Sigmoid colon (tissue), 7 donors: Measurements from ENCODE around the gene FBXO8. TPM values are rescaled to one million over a fixed set of nuclear protein-coding genes. Genes with fewer than 3 reads are reported as not detected.

Source experiments
- DNase-seq: peaks from one replicate; pipeline ENCODE4 v3.0.0-alpha.2; 2019
- H3K27ac ChIP-seq, 4 donors: fragments of 200-600 bp; sonication (generic); one replicate each; pipeline ENCODE4 v1.5.1; 2016 to 2019; ENCODE audit warnings: mild to moderate bottlenecking in 1 of 4
- H3K27me3 ChIP-seq, 3 donors: fragments of 200-600 bp; sonication (generic); one replicate each; pipeline ENCODE4 v1.5.1; 2019; ENCODE audit warnings: mild to moderate bottlenecking in 1 of 3
- H3K36me3 ChIP-seq, 4 donors: fragments of 200-600 bp; sonication (generic); one replicate each; pipeline ENCODE4 v1.5.1; 2016 to 2019
- H3K4me1 ChIP-seq, 4 donors: fragments of 200-600 bp; sonication (generic); one replicate each; pipeline ENCODE4 v1.5.1; 2017 to 2019
- H3K4me3 ChIP-seq, 4 donors: fragments of 200-600 bp; sonication (generic); one replicate each; pipeline ENCODE4 v1.5.1; 2017 to 2019; ENCODE audit warnings: mild to moderate bottlenecking in 2 of 4, moderate library complexity in 1 of 4
- H3K9me3 ChIP-seq, 4 donors: fragments of 200-600 bp in 3 of 4; sonication (generic) in 3 of 4; one replicate each; pipeline versions ENCODE4 v1.5.1 to v1.6.1; 2013 to 2019
- EP300 ChIP-seq, 4 donors: sonication (generic); formaldehyde crosslinking; IDR thresholded peaks; one replicate each; pipeline ENCODE4 v1.6.1; 2017; ENCODE audit warnings: antibody characterized with exemption in 4 of 4
- POLR2A ChIP-seq, 2 donors: fragments of 450-650 bp; IDR thresholded peaks; one replicate each; pipeline ENCODE4 v1.6.1; 2016; ENCODE audit warnings: antibody characterized with exemption in 2 of 2, mild to moderate bottlenecking in 2 of 2, moderate library complexity in 2 of 2
- POLR2AphosphoS5 ChIP-seq, 4 donors: sonication (generic); formaldehyde crosslinking; IDR thresholded peaks; one replicate each; pipeline ENCODE4 v1.6.1; 2017; ENCODE audit warnings: antibody characterized with exemption in 4 of 4
- WGBS, 2 donors: extraction: QIAGEN DNeasy Blood & Tissue Kit; methylation state at CpG; one replicate each; pipeline ENCODE4 v1.1.7; 2013; 5-methylcytosine and 5-hydroxymethylcytosine counted together
- intact Hi-C: fragments of 100-400 bp; cut with DNase I; formaldehyde crosslinking; loops from one replicate; pipeline ENCODE4 v1.15.1; 2023
- polyA plus RNA-seq, 3 donors: library from polyadenylated mRNA; stranded (reverse); fragments of 200-250 nt; gene quantifications; one replicate each; pipeline ENCODE4 v1.2.3, GENCODE V29; 2013
- total RNA-seq, 4 donors: library from RNA; depleted of rRNA; stranded (reverse); fragments of >200 nt; gene quantifications; one replicate each; pipeline ENCODE4 v1.1.0, GENCODE V29; 2016
- TF ChIP-seq, protein P1 (sequence below), 4 experiments: fragments of 450-650 bp in 3 of 4; fragments of 200-600 bp in 1 of 4; IDR thresholded peaks; one replicate each; pipeline ENCODE4 v1.5.1; 2016 to 2019; ENCODE audit warnings: antibody characterized with exemption in 4 of 4, mild to moderate bottlenecking in 3 of 4, moderate library complexity in 2 of 4
- donor health status: healthy with polysubstance abuse.
- donor health status: Bipolar disorder and iron deficiency.
- donor health status: healthy.

FBXO8 gene
- total and polyA plus RNA-seq, 7 donors, result 14.5 to 68.8 (median 42.8) TPM

DNA sequence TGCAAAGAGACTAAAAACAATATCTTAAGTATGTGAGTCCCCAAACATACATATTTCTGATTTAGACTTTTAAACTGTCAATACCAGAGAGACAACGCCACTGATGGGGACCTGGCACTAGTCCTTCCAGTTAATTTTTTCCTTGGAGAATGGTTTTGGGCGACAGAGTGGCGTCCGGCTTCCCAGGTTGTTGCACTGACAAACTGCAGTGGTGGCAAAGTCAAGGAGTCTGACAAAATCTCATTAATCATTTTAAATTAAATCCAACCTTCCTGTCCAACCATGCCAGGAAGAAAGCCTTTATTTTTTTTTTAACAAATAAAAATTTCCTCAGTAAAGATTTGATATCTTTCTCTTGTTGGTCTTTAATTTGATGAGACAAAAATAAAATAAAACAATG, 52.8 kb downstream of the FBXO8 start:
- H3K27ac ChIP-seq, result no peak overlapping the region
- WGBS, 2 donors, result 90 to 92% methylated on average over 4 of the region's 4 CpGs
- DNase-seq, result no peak
- intact Hi-C loops, result no loop called here
- H3K36me3 ChIP-seq, result no peaks in the 10 kb centered on the region
- H3K9me3 ChIP-seq, result no peaks in the 10 kb centered on the region
- H3K4me1 ChIP-seq, result peaks cover 0 to 8% (median 4%) of the 10 kb centered on the region in 4 donors
- TF ChIP-seq EP300 (IDR thresholded peaks at IDR 0.05), result no peak
- TF ChIP-seq POLR2AphosphoS5 (IDR thresholded peaks at IDR 0.05), result no peak
- TF ChIP-seq, protein P1, sequence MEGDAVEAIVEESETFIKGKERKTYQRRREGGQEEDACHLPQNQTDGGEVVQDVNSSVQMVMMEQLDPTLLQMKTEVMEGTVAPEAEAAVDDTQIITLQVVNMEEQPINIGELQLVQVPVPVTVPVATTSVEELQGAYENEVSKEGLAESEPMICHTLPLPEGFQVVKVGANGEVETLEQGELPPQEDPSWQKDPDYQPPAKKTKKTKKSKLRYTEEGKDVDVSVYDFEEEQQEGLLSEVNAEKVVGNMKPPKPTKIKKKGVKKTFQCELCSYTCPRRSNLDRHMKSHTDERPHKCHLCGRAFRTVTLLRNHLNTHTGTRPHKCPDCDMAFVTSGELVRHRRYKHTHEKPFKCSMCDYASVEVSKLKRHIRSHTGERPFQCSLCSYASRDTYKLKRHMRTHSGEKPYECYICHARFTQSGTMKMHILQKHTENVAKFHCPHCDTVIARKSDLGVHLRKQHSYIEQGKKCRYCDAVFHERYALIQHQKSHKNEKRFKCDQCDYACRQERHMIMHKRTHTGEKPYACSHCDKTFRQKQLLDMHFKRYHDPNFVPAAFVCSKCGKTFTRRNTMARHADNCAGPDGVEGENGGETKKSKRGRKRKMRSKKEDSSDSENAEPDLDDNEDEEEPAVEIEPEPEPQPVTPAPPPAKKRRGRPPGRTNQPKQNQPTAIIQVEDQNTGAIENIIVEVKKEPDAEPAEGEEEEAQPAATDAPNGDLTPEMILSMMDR (IDR thresholded peaks at IDR 0.05), result no peak
- TF ChIP-seq POLR2A (IDR thresholded peaks at IDR 0.05), result no peak
- H3K27me3 ChIP-seq, result no peaks in the 10 kb centered on the region
- no peak overlapping the region for H3K4me3 ChIP-seq

DNA sequence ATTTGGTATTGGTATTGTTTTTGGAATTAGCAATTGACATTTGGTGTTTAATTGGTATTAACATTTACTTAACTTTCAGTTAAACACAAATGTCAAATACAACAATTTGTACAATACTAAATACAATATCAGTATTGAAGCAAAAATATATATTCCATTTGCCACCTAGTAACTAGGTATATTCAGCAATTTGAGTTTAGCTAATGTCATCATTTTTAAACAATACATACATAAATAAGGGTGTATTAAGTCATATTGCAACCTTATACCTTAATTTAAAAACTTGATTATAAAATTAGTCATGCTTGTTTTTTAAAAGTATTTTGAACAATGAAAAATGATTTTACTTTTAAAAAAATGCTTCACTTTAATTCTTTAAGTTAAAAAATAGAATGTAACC, 53.3 kb downstream of the FBXO8 start:
- H3K4me3 ChIP-seq, result no peak overlapping the region
- no peak for TF ChIP-seq POLR2A (IDR thresholded peaks at IDR 0.05)
- intact Hi-C loops, result no loop called here
- DNase-seq, result no peak
- H3K27me3 ChIP-seq, result no peaks in the 10 kb centered on the region
- H3K9me3 ChIP-seq, result no peaks in the 10 kb centered on the region
- no peak overlapping the region for H3K27ac ChIP-seq
- H3K4me1 ChIP-seq, result peaks cover 0 to 10% (median 5%) of the 10 kb centered on the region in 4 donors
- no peaks in the 10 kb centered on the region for H3K36me3 ChIP-seq

DNA sequence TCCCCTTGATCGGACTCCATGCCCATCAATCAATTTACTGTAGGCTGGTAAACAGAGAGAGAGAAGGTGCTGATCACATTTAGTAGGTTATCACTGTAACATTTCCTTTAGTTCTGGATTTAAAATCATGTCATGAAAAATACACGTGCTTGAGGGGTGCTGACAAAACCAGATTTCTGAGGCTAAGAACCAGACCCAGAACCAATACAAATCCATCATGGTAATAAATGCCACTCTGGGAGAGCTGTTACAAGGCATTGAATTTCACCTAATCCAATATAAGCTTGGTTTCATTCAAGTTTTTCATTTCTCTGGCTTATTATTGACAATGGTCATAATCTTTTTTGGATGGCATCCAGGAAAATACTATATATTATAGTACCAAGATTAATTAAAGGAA, 54.5 kb downstream of the FBXO8 start:
- H3K36me3 ChIP-seq, result no peaks in the 10 kb centered on the region
- TF ChIP-seq POLR2AphosphoS5 (IDR thresholded peaks at IDR 0.05) (no peak), POLR2A (IDR thresholded peaks at IDR 0.05) (no peak), EP300 (IDR thresholded peaks at IDR 0.05) (no peak)
- TF ChIP-seq, protein P1 (IDR thresholded peaks at IDR 0.05), result no peak
- DNase-seq, result no peak
- no peaks in the 10 kb centered on the region for H3K9me3 ChIP-seq
- H3K27me3 ChIP-seq, result no peaks in the 10 kb centered on the region
- H3K4me1 ChIP-seq, result peaks cover 0 to 10% (median 5%) of the 10 kb centered on the region in 4 donors
- intact Hi-C loops, result loop anchor here (10.0 kb wide), 1 partner anchor 226 kb away; no protein-coding TSS in a partner anchor
- H3K27ac ChIP-seq, result no peak overlapping the region
- H3K4me3 ChIP-seq, result no peak overlapping the region
- WGBS, 2 donors, result 55 to 69% methylated on average over 2 of the region's 2 CpGs

DNA sequence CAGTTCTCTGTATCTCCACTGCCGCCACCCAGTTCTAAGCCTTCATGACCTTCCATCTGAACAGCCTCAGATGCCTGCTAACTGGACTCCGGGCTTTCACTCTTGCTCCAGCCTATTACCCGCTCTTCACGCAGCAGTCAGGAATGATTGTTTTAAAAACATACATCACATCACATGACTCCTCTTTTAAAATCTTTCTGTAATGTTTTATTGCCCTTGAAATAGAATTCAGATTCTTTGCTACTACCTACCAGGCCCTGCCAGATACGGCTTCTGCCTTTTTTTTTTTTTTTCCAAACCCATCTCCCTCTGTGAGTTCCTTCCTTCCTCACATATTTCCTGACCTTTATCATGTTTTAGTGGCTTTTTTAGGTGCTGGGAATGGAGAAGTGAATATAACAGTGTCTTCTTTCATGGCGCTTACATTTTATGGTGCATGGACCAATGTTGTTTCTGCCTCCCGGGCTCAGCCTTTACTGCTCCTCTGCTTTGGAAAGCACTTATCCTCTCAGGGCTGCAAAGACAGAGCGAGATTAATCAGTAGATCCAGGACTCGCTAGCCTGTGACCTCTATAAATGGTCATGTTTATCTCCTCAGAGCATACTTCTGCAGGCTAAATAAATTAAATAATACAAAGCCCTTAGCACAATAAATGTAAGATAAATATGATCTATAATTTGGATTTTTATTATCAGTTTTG, 58.0 kb downstream of the FBXO8 start:
- TF ChIP-seq POLR2A (IDR thresholded peaks at IDR 0.05) (no peak), EP300 (IDR thresholded peaks at IDR 0.05) (no peak), POLR2AphosphoS5 (IDR thresholded peaks at IDR 0.05) (no peak)
- TF ChIP-seq, protein P1 (IDR thresholded peaks at IDR 0.05), result no peak
- Histone ChIP-seq H3K4me3 (peak overlapping the region in 2 of 4 donors; percentile 14 to 24), H3K36me3 (no peaks in the 10 kb centered on the region), H3K4me1 (peaks cover 0 to 10% (median 5%) of the 10 kb centered on the region in 4 donors), H3K27ac (peak overlapping the region in 3 of 4 donors; percentile 70 to 81 (median 76)), H3K9me3 (no peaks in the 10 kb centered on the region), H3K27me3 (no peaks in the 10 kb centered on the region)
- WGBS, 2 donors, result 32 to 62% methylated on average over 9 of the region's 9 CpGs
- DNase-seq, result no peak
- intact Hi-C loops, result loop anchor here (10.0 kb wide), 1 partner anchor 229 kb away; no protein-coding TSS in a partner anchor

DNA sequence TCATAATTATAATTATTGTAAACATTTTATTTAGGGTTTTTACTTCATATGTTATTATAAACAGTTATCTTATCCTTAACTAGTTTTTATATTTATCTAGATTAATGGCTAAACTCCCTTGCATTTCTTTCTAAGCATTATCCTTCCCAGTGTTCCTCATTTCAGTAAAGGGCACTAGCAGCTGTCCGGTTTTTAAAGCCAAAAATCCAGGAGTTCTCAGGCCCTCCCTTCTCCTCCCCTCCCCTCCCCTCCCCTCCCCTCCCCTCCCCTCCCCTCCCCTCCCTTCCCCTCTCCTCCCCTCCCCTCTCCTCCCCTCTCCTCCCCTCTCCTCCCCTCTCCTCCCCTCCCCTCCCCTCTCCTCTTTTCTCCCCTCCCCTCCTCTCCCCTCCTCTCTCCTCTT, 58.9 kb downstream of the FBXO8 start:
- Histone ChIP-seq H3K4me1 (peaks cover 0 to 10% (median 5%) of the 10 kb centered on the region in 4 donors), H3K36me3 (no peaks in the 10 kb centered on the region), H3K27ac (peak overlapping the region in 2 of 4 donors; percentile 12 to 39), H3K9me3 (no peaks in the 10 kb centered on the region), H3K27me3 (no peaks in the 10 kb centered on the region), H3K4me3 (no peak overlapping the region)
- intact Hi-C loops, result loop anchor here (10.0 kb wide), 1 partner anchor 230 kb away; no protein-coding TSS in a partner anchor
- DNase-seq, result no peak
- no peak for TF ChIP-seq POLR2AphosphoS5 (IDR thresholded peaks at IDR 0.05)
- TF ChIP-seq EP300 (IDR thresholded peaks at IDR 0.05), result no peak
- TF ChIP-seq, protein P1 (IDR thresholded peaks at IDR 0.05), result no peak
- 20 to 68% methylated on average over 1 of the region's 1 CpG for WGBS, 2 donors
